ENCODE results near the gene NDUFB10.

GRCh38 chr16:1964506-1965395, 5.4 kb downstream of the NDUFB10 start, which contains the start of gene RPS2:
- no peak for TF ChIP-seq HDGF (IDR thresholded peaks at IDR 0.05)
- 0 out of 2 replicates have a peak, but pooled peaks have one; percentile 79 for TF ChIP-seq ASH2L (IDR thresholded peaks at IDR 0.05; ENCODE audit: borderline replicate concordance, low read depth)
- TF ChIP-seq RELA (IDR thresholded peaks at IDR 0.05; ENCODE audit: borderline replicate concordance, partially characterized antibody) = peak; percentile 6
- no peak for TF ChIP-seq CTCF (IDR thresholded peaks at IDR 0.05 in 2 of 3, conservative IDR thresholded peaks at IDR 0.05 in 1 of 3; ENCODE audit: control insufficient read depth in 2 of 3, extremely low read depth in 1 of 3, insufficient read depth in 1 of 3, low read depth in 3 of 3, low read length in 3 of 3)
- TF ChIP-seq POLR2AphosphoS5 (IDR thresholded peaks at IDR 0.05; ENCODE audit: low read length) = peak; percentile 100
- TF ChIP-seq SMC3 (IDR thresholded peaks at IDR 0.05; ENCODE audit: borderline replicate concordance, low read length) = no peak
- peak; percentile 100 for TF ChIP-seq TAF1 (IDR thresholded peaks at IDR 0.05; ENCODE audit: borderline replicate concordance, low read depth, low read length)
- TF ChIP-seq MLLT1 (IDR thresholded peaks at IDR 0.05) = peak; percentile 72

Data from GM12878 (cell line).